GM19238 (cell line): ENCODE measurements around the gene THBS2.

ENCODE experiments used
- DNase-seq: peaks from one replicate; pipeline ENCODE4 v3.0.0; 2011; ENCODE audit warnings: low spot score; ENCODE audit not compliant: insufficient read length

Gene THBS2

DNA sequence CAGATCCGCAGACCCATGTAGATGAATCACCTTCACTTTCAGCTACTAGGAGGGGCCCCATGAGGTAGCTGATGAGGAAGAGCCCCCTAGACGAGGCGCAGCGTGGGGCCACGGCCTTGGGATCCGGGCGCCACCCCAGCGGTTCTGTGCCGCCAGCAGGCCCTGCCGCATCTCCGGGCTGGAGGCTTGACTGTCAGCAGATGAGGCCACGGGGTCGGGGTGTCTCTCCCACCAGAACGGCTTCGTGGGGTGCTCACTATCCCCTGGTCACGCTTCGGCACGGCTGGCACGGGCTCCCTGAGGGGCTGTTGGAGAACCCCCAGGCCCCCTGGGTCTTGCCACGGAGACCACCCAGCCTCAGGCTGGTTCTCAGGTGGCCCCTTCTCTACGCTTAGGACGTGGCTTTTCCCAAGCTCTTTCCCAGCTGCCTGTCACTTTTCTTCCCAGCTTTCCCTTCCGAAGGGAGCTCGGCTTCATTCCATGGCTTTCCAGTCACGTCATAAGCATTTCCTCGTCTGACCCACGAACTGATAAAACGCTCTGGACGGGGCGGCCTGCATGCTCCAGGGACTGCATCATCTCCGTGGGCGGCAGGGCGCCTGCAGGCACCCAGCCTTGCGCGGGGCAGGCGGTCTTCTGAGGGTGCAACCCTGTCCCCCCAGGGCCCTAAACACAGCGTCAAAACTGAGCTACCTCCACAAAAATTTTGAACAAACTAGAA, 85.9 kb downstream of the THBS2 start:
- DNase-seq: no peak

DNA sequence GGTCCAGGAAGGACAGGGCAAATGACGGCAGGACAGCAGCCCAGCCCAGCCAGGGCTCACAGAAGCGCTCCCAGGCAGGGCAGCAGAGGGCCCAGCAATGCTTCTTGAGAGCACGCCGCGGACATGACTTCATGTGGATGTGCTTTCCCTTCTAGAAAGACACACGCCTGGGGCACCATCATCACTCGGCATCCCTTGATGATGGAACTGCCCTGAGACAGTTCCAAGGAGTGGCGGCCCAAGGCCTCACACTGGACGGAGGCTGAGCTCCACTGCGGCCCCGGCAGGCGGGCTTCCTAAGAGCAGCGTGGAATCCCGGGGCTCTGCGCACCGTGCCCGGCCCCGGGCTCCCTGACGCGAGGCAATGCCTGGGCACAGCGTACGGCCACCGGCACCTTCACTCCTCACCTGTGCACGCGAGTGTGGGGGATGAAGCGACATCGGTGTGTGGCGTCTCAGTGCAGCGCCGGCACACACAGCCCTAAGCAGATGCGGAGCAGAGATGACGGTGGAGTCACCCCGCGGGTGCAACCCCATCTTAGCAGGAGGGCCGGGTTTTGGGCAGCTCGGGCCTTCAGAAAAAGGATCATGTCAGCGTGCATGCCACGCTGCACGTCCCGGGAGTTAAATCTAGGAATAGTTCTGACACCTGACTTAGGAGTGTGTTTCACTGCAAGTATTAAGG, 86.6 kb downstream of the THBS2 start:
- no peak for DNase-seq
